Measurements from ENCODE around the gene ZNF385B.

Gene ZNF385B

DNA sequence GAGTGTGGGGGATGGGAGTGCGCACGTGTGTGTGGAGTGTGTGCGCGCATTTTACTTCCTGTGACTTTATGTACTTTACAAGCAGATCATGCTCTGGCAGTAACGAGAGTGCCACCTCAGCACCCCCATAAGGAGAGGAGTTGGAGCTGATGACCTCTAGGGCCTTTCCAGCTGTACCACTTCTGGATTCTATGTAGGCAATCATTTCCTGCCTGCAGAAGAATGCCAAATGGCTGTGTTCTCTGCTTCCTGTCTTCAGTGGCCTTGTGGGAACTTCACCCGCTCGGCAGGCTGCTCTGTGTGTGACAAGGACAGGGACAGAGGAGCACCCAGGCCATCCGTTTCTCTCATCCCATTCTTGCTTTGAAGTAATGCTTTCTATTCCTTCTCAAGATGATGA is 22.8 kb upstream of the ZNF385B start:
- Histone ChIP-seq H3K4me2 (no peak overlapping the region), H3K4me3 (no peak overlapping the region), H3K9me3 (peaks cover 8% of the 10 kb centered on the region), H3K4me1 (no peaks in the 10 kb centered on the region), H3K27me3 (no peaks in the 10 kb centered on the region), H3K36me3 (no peaks in the 10 kb centered on the region), H4K20me1 (no peaks in the 10 kb centered on the region), H3K9ac (no peak overlapping the region), H3K27ac (no peak overlapping the region)
- no peak for TF ChIP-seq Cebpa-rat (IDR thresholded peaks at IDR 0.05)

DNA sequence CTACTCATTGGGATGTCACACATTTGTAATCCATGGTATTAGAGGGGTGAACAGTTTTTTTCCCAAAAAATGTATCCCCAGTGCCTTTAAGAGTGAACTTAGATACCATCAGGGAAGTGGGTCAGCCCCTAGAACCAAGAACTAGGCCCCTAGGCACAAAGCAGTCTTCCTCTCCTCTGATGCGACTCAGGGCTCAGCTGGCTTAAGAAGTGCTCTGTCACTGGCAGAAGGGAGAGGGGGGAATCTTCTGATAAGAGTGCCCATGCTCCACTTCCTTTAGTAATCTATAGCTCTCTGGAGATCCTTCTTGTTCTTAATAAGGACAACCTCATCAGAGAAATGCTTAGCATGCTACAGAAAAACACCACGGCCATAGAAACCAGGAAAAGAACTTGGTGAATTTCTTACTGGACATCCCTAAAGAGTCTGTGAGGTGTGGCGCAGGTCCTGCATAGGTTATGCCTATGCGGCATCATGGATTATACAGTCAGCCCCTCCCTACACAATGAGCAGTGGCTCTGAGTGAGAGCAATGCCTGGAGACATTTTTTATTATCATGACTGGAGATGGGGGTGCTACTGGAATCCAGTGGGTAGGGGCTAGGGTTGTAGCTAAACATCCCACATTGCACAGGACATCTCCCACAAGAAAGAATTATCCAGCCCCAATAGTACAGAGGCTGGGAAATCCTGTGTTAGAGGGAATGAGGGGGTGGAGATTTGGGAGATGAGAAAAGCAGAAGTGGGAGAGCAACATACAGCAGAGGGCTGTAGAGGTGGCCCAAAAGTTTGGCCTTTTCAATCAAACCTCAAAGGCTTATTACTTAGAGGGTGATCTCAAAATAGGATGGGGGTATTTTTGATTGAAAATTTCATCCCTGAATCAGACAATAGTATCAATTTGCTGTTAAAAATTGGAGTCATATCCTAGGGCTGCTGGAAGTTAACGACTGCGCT is 21.7 kb upstream of the ZNF385B start:
- no peaks in the 10 kb centered on the region for H3K27me3 ChIP-seq
- no peaks in the 10 kb centered on the region; the same call in 1 of the 2 replicates for H3K9me3 ChIP-seq
- no peak overlapping the region for H3K4me2 ChIP-seq
- no peak for TF ChIP-seq Cebpa-rat (IDR thresholded peaks at IDR 0.05)
- H3K9ac ChIP-seq = no peak overlapping the region
- no peaks in the 10 kb centered on the region for H3K36me3 ChIP-seq
- no peaks in the 10 kb centered on the region for H3K4me1 ChIP-seq
- no peak overlapping the region for H3K27ac ChIP-seq
- no peak overlapping the region for H3K4me3 ChIP-seq
- no peaks in the 10 kb centered on the region for H4K20me1 ChIP-seq

DNA sequence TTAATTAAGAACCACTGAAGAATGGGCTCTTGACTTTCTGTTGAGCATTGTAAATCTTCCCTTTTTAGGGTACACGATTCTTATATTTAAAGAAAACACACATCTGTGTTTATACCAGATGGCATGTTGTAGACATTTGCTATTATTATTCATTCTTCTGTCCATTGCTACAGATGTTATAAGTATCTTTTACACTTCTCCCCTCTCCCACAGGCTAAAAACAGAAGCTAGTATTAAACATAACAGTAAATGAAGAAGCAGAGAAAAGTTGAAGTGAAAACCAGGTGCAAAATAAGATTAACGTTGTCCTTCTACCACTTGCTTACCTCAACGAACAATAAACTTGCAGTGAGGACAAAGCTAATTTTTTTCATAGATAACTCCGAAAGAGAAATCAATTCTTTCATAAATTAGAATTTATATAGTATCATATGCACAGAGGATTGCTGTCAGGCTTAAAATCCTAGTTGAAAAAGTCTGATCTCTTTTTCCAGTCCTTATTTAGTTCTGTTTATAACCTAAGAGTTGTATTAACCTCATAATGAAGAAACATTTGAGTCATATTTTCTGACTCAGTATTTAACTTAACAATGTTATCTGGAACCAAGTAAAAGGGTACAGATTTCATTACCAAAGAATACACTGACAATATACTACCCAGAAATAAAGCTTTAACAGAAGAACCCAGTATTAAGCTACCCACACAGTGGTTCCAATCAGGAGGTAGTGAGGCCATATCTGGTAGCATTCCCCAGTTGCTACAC is 16.4 kb upstream of the ZNF385B start:
- no peaks in the 10 kb centered on the region for H3K4me1 ChIP-seq
- no peaks in the 10 kb centered on the region for H3K9me3 ChIP-seq
- no peak overlapping the region for H3K9ac ChIP-seq
- no peak for TF ChIP-seq Cebpa-rat (IDR thresholded peaks at IDR 0.05)
- no peaks in the 10 kb centered on the region for H3K27me3 ChIP-seq
- no peaks in the 10 kb centered on the region for H3K36me3 ChIP-seq
- no peak overlapping the region for H3K27ac ChIP-seq
- no peaks in the 10 kb centered on the region for H4K20me1 ChIP-seq
- H3K4me2 ChIP-seq = no peak overlapping the region
- H3K4me3 ChIP-seq = no peak overlapping the region

GRCh38 chr2:179876266-179876665 is 14.9 kb upstream of the ZNF385B start:
- TF ChIP-seq Cebpa-rat (IDR thresholded peaks at IDR 0.05) = no peak
- no peaks in the 10 kb centered on the region for H3K4me1 ChIP-seq
- H3K27me3 ChIP-seq = no peaks in the 10 kb centered on the region
- H3K9ac ChIP-seq = no peak overlapping the region
- no peak overlapping the region for H3K4me3 ChIP-seq
- H3K4me2 ChIP-seq = no peak overlapping the region
- H3K9me3 ChIP-seq = no peaks in the 10 kb centered on the region
- no peaks in the 10 kb centered on the region for H3K36me3 ChIP-seq
- no peak overlapping the region for H3K27ac ChIP-seq
- no peaks in the 10 kb centered on the region for H4K20me1 ChIP-seq

- Histone ChIP-seq H3K9me3 (no peaks in the 10 kb centered on the region), H3K27ac (no peak overlapping the region), H4K20me1 (no peaks in the 10 kb centered on the region), H3K4me3 (no peak overlapping the region), H3K9ac (no peak overlapping the region), H3K36me3 (no peaks in the 10 kb centered on the region), H3K27me3 (no peaks in the 10 kb centered on the region), H3K4me1 (no peaks in the 10 kb centered on the region), H3K4me2 (no peak overlapping the region)
- TF ChIP-seq Cebpa-rat (IDR thresholded peaks at IDR 0.05) = no peak
Observed at GRCh38 chr2:179875864-179876263, 14.5 kb upstream of the ZNF385B start.

DNA sequence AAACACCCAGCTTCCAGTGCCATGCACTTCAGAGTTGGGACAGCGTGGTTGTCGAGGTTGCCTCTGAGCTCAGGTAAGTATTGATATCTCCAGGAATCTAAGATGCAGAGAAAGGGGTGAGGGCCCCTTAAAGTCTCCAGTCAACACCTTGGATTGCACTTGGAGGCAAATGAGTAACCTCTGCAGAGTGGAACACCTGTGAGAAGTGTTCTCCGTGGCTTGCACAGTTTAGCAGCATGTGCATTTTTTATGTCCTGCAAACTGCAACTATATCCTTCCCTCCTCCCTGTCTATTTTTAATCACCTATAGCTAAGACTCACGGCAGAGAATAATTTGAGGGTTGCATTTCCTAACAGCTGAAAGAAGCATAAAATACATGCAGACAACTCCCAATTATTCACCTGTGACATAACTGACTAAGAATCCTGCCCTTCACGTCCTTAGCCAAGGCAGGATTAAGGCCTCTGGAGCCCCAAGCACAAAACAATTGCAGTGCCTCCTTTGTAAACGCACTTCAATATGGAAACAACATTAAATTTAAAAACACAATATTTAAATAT is 1.6 kb upstream of the ZNF385B start:
- Histone ChIP-seq H3K27ac (no peak overlapping the region), H4K20me1 (peaks cover 29% of the 10 kb centered on the region), H3K4me1 (peaks cover 13% of the 10 kb centered on the region), H3K9me3 (no peaks in the 10 kb centered on the region), H3K4me3 (no peak overlapping the region), H3K4me2 (no peak overlapping the region), H3K9ac (no peak overlapping the region), H3K36me3 (no peaks in the 10 kb centered on the region), H3K27me3 (peaks cover 61% of the 10 kb centered on the region)
- no peak for TF ChIP-seq Cebpa-rat (IDR thresholded peaks at IDR 0.05)

GRCh38 chr2:179861027-179861415 is 391 bp downstream of the ZNF385B start:
- no peak for TF ChIP-seq Cebpa-rat (IDR thresholded peaks at IDR 0.05)
- Histone ChIP-seq H3K27me3 (peaks cover 68% of the 10 kb centered on the region), H3K4me2 (peak overlapping the region; percentile 90), H3K9me3 (no peaks in the 10 kb centered on the region), H3K27ac (no peak overlapping the region), H3K4me1 (peaks cover 13% of the 10 kb centered on the region), H3K36me3 (no peaks in the 10 kb centered on the region), H4K20me1 (peaks cover 29% of the 10 kb centered on the region), H3K9ac (no peak overlapping the region), H3K4me3 (peak overlapping the region; percentile 66)

- no peak for TF ChIP-seq Cebpa-rat (IDR thresholded peaks at IDR 0.05)
- peak overlapping the region; percentile 66 for H3K4me3 ChIP-seq
Observed at GRCh38 chr2:179860255-179861026, 971 bp downstream of the ZNF385B start.

DNA sequence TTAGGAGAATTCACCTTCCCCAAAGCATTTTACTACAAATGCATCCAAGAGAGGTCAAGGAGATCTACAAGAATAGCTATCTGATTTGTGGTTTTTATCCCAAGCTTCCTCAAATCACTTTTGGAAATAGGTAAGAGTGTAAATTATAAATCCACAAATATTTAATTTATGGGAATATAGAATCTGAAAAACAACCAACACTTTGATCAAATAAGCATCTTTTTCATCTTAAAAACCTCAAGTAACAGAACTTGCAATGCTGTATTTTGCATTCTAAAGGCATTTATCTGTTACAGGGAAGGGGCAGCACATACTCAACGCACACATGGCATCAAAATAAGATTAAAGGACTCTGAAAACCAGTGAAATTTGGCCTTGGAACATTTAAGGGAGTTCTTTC is 1.9 kb downstream of the ZNF385B start:
- peaks cover 13% of the 10 kb centered on the region for H3K4me1 ChIP-seq
- peaks cover 68% of the 10 kb centered on the region for H3K27me3 ChIP-seq
- no peak overlapping the region for H3K4me3 ChIP-seq
- no peaks in the 10 kb centered on the region for H3K36me3 ChIP-seq
- no peak overlapping the region for H3K27ac ChIP-seq
- no peaks in the 10 kb centered on the region for H3K9me3 ChIP-seq
- no peak for TF ChIP-seq Cebpa-rat (IDR thresholded peaks at IDR 0.05)
- no peak overlapping the region for H3K4me2 ChIP-seq
- peaks cover 29% of the 10 kb centered on the region for H4K20me1 ChIP-seq
- no peak overlapping the region for H3K9ac ChIP-seq

More at GRCh38 chr2:179860255-179861026, 971 bp downstream of the ZNF385B start:
- Histone ChIP-seq H4K20me1 (peaks cover 29% of the 10 kb centered on the region), H3K9ac (no peak overlapping the region), H3K4me1 (peaks cover 13% of the 10 kb centered on the region), H3K9me3 (no peaks in the 10 kb centered on the region), H3K36me3 (no peaks in the 10 kb centered on the region), H3K4me2 (peak overlapping the region; percentile 90), H3K27me3 (peaks cover 68% of the 10 kb centered on the region), H3K27ac (no peak overlapping the region)
